Spleen (tissue), 11 donors: ENCODE measurements around the gene SPC24. TPM values are rescaled to one million over a fixed set of nuclear protein-coding genes. Genes with fewer than 3 reads are reported as not detected.
"Not testable (repeated sequence)": the region's sequence is repeated elsewhere in the genome, so short reads cannot be mapped to it uniquely, and the experiment has no call there.

Experiments used
- DNase-seq: peaks from one replicate; pipeline ENCODE4 v3.0.0-alpha.2; 2020
- H3K27ac ChIP-seq, 8 donors: fragments of 200-600 bp; sonication (generic) in 7 of 8; 1 replicate in 4 of 8; 2 replicates in 4 of 8; pipeline versions ENCODE4 v1.5.0 to v1.8.0; 2016 to 2021; ENCODE audit warnings: inconsistent platforms in 4 of 8, mild to moderate bottlenecking in 4 of 8, moderate library complexity in 1 of 8
- H3K27me3 ChIP-seq, 7 donors: fragments of 200-600 bp; sonication (generic) in 6 of 7; replicated peaks in 1 of 7; 1 replicate in 4 of 7; 2 replicates in 3 of 7; pipeline versions ENCODE4 v1.5.0 to v1.8.0; 2016 to 2021; ENCODE audit warnings: inconsistent platforms in 3 of 7, mild to moderate bottlenecking in 1 of 7
- H3K36me3 ChIP-seq, 6 donors: fragments of 200-600 bp; sonication (generic) in 5 of 6; 1 replicate in 4 of 6; 2 replicates in 2 of 6; pipeline versions ENCODE4 v1.5.0 to v1.8.0; 2016 to 2021; ENCODE audit warnings: inconsistent platforms in 2 of 6
- H3K4me1 ChIP-seq, 6 donors: fragments of 200-600 bp; sonication (generic) in 5 of 6; 1 replicate in 3 of 6; 2 replicates in 3 of 6; pipeline versions ENCODE4 v1.5.0 to v1.8.0; 2016 to 2021; ENCODE audit warnings: inconsistent platforms in 3 of 6
- H3K4me3 ChIP-seq, 8 donors: fragments of 200-600 bp; sonication (generic) in 7 of 8; 1 replicate in 4 of 8; 2 replicates in 4 of 8; pipeline versions ENCODE4 v1.5.0 to v1.8.0; 2016 to 2021; ENCODE audit warnings: inconsistent platforms in 4 of 8, mild to moderate bottlenecking in 4 of 8, moderate library complexity in 2 of 8
- H3K9me3 ChIP-seq, 8 donors: fragments of 200-600 bp; sonication (generic) in 7 of 8; 1 replicate in 4 of 8; 2 replicates in 4 of 8; pipeline versions ENCODE4 v1.5.0 to v1.8.0; 2016 to 2021; ENCODE audit warnings: inconsistent platforms in 4 of 8
- POLR2A ChIP-seq, 3 donors: fragments of 450-650 bp; IDR thresholded peaks; one replicate each; pipeline ENCODE4 v1.5.1; 2017; ENCODE audit warnings: antibody characterized with exemption in 3 of 3, mild to moderate bottlenecking in 1 of 3
- POLR2AphosphoS5 ChIP-seq, 3 donors: sonication (generic); formaldehyde crosslinking; IDR thresholded peaks; one replicate each; pipeline ENCODE4 v1.5.1; 2017; ENCODE audit warnings: antibody characterized with exemption in 3 of 3
- WGBS, 5 donors: extraction: QIAGEN DNeasy Blood & Tissue Kit in 3 of 5; methylation state at CpG; one replicate each; pipeline versions ENCODE4 v1.1.5 to v1.1.7; 2013 to 2018; 5-methylcytosine and 5-hydroxymethylcytosine counted together
- intact Hi-C: fragments of 100-400 bp; cut with DNase I; formaldehyde crosslinking; loops from one replicate; pipeline ENCODE4 v1.15.0; 2023; ENCODE audit warnings: low total_unique reads
- polyA plus RNA-seq, 3 donors: library from polyadenylated mRNA; stranded (reverse); fragments of 200-250 nt; gene quantifications; one replicate each; pipeline ENCODE4 v1.2.1, GENCODE V29; 2013
- total RNA-seq, 7 donors: library from RNA; depleted of rRNA in 3 of 7; stranded (reverse); fragments of >200 nt in 3 of 7; fragmentation: NEBNext Ultra II Directional in 4 of 7; extraction: Animal tissue kit (Norgen Biotek cat#: 25700) in 4 of 7; gene quantifications; one replicate each; pipeline versions ENCODE4 v1.1.0 to v1.2.1, GENCODE V29; 2016 to 2021
- TF ChIP-seq, protein P1 (sequence below), 11 experiments: fragments of 200-600 bp in 7 of 11; fragments of 450-650 bp in 4 of 11; sonication (generic) in 4 of 11; IDR thresholded peaks in 8 of 11; conservative IDR thresholded peaks in 3 of 11; 1 replicate in 7 of 11; 2 replicates in 4 of 11; pipeline versions ENCODE4 v1.4.0 to v1.8.0; 2016 to 2021; ENCODE audit warnings: antibody characterized with exemption in 11 of 11, inconsistent platforms in 4 of 11, mild to moderate bottlenecking in 1 of 11
- donor health status: healthy with polysubstance abuse.
- donor health status: DM: no; HTN: no; CAD: no; lungs with moderate emphysema.
- donor health status: DM: no; HTN: no; CAD: no.
- donor health status: Bipolar disorder and iron deficiency.
- donor health status: healthy.
- donor health status: DM: no; HTN: no; CAD: no.
- donor health status: DM: yes; HTN: yes; CAD: no.

Gene SPC24
- total and polyA plus RNA-seq, 10 donors: 1.7 to 9.7 (median 3.7) TPM

DNA sequence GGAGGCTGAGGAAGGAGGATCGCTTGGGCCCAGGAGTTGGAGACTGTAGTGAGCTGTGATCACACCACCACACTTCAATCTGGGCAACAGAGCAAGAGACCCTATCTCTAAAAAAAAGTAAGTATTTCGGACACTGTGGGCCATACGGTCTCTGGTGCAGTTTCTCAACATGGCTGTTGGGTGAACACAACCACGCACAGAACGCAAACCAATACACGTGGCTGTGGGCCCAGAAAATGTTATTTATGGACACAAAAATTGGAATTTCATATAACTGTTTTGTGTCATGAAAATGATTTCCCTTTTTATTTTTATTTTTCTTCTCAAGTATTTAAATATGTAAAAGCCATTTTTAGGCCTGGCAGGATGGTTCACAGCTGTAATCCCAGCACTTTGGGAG, 46.8 kb downstream of the SPC24 start:
- intact Hi-C loops: no loop called here
- no peak overlapping the region for H3K27ac ChIP-seq
- 88 to 100% (median 92%) methylated on average over 6 of the region's 6 CpGs for WGBS, 5 donors

DNA sequence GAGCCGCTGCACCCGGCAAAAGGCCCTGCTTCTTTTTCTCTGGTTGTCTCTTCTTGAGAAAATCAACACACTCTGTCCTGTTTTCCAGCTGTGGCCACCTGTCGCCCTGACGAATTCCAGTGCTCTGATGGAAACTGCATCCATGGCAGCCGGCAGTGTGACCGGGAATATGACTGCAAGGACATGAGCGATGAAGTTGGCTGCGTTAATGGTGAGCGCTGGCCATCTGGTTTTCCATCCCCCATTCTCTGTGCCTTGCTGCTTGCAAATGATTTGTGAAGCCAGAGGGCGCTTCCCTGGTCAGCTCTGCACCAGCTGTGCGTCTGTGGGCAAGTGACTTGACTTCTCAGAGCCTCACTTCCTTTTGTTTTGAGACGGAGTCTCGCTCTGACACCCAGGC, 49.1 kb downstream of the SPC24 start:
- Histone ChIP-seq H3K9me3 (no peaks in the 10 kb centered on the region), H3K4me1 (no peaks in the 10 kb centered on the region), H3K36me3 (peaks cover 0 to 100% (median 94%) of the 10 kb centered on the region in 6 donors), H3K4me3 (no peak overlapping the region), H3K27ac (no peak overlapping the region), H3K27me3 (no peaks in the 10 kb centered on the region)
- intact Hi-C loops: no loop called here
- no peak for TF ChIP-seq POLR2A (IDR thresholded peaks at IDR 0.05)
- TF ChIP-seq, protein P1, sequence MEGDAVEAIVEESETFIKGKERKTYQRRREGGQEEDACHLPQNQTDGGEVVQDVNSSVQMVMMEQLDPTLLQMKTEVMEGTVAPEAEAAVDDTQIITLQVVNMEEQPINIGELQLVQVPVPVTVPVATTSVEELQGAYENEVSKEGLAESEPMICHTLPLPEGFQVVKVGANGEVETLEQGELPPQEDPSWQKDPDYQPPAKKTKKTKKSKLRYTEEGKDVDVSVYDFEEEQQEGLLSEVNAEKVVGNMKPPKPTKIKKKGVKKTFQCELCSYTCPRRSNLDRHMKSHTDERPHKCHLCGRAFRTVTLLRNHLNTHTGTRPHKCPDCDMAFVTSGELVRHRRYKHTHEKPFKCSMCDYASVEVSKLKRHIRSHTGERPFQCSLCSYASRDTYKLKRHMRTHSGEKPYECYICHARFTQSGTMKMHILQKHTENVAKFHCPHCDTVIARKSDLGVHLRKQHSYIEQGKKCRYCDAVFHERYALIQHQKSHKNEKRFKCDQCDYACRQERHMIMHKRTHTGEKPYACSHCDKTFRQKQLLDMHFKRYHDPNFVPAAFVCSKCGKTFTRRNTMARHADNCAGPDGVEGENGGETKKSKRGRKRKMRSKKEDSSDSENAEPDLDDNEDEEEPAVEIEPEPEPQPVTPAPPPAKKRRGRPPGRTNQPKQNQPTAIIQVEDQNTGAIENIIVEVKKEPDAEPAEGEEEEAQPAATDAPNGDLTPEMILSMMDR (IDR thresholded peaks at IDR 0.05 in 8 of 11, conservative IDR thresholded peaks at IDR 0.05 in 3 of 11): no peak
- no peak for TF ChIP-seq POLR2AphosphoS5 (IDR thresholded peaks at IDR 0.05)
- DNase-seq: no peak
- WGBS, 5 donors: 90 to 93% (median 92%) methylated on average over 8 to 13 of the region's 13 CpGs

More for the DNA sequence above, 46.8 kb downstream of the SPC24 start:
- no peaks in the 10 kb centered on the region for H3K9me3 ChIP-seq
- no peak for DNase-seq
- TF ChIP-seq, protein P1 (IDR thresholded peaks at IDR 0.05 in 8 of 11, conservative IDR thresholded peaks at IDR 0.05 in 3 of 11): no peak
- TF ChIP-seq POLR2A (IDR thresholded peaks at IDR 0.05) (no peak), POLR2AphosphoS5 (IDR thresholded peaks at IDR 0.05) (no peak)
- H3K27me3 ChIP-seq: no peaks in the 10 kb centered on the region
- H3K36me3 ChIP-seq: peaks cover 3 to 100% (median 95%) of the 10 kb centered on the region in 6 donors
- no peaks in the 10 kb centered on the region for H3K4me1 ChIP-seq
- no peak overlapping the region for H3K4me3 ChIP-seq

DNA sequence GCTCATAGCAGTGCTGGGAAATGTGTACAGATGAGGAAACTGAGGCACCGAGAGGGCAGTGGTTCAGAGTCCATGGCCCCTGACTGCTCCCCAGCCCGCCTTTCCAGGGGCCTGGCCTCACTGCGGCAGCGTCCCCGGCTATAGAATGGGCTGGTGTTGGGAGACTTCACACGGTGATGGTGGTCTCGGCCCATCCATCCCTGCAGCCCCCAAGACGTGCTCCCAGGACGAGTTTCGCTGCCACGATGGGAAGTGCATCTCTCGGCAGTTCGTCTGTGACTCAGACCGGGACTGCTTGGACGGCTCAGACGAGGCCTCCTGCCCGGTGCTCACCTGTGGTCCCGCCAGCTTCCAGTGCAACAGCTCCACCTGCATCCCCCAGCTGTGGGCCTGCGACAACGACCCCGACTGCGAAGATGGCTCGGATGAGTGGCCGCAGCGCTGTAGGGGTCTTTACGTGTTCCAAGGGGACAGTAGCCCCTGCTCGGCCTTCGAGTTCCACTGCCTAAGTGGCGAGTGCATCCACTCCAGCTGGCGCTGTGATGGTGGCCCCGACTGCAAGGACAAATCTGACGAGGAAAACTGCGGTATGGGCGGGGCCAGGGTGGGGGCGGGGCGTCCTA, 50.5 kb downstream of the SPC24 start:
- peaks cover 0 to 4% (median 1%) of the 10 kb centered on the region in 6 donors for H3K4me1 ChIP-seq
- peaks cover 0 to 100% (median 92%) of the 10 kb centered on the region in 6 donors for H3K36me3 ChIP-seq
- 89 to 95% (median 94%) methylated on average over 24 to 36 of the region's 36 CpGs for WGBS, 5 donors
- H3K9me3 ChIP-seq: no peaks in the 10 kb centered on the region
- intact Hi-C loops: no loop called here
- no peaks in the 10 kb centered on the region for H3K27me3 ChIP-seq
- no peak for DNase-seq
- no peak overlapping the region for H3K4me3 ChIP-seq
- no peak overlapping the region for H3K27ac ChIP-seq
- TF ChIP-seq POLR2A (IDR thresholded peaks at IDR 0.05): no peak
- peak in 1 of 3 donors; percentile 61 for TF ChIP-seq POLR2AphosphoS5 (IDR thresholded peaks at IDR 0.05)

DNA sequence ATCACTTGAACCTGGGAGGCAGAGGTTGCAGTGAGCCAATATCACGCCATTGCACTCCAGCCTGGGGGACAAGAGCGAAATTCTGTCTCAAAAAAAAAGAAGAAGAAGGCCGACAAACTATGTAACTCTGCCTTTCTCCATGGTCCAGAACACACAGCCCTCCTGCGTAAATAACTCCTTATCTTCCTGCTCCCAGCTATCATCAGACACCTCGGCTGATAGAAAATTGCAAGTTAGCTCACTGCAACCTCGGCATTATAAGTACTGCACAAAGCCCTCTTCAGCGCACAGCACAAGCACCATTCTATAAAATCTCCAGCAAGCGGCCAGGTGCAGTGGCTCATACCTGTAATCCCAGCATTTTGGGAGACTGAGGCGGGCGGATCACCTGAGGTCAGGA, 51.9 kb downstream of the SPC24 start:
- Histone ChIP-seq H3K4me1 (peaks cover 0 to 10% (median 4%) of the 10 kb centered on the region in 6 donors), H3K36me3 (peaks cover 0 to 93% (median 77%) of the 10 kb centered on the region in 6 donors)
- H3K4me3 ChIP-seq, H3K27ac ChIP-seq, H3K27me3 ChIP-seq, H3K9me3 ChIP-seq, intact Hi-C loops, DNase-seq: not testable (repeated sequence)
- WGBS, 5 donors: 93 to 98% (median 93%) methylated on average over 10 of the region's 10 CpGs

DNA sequence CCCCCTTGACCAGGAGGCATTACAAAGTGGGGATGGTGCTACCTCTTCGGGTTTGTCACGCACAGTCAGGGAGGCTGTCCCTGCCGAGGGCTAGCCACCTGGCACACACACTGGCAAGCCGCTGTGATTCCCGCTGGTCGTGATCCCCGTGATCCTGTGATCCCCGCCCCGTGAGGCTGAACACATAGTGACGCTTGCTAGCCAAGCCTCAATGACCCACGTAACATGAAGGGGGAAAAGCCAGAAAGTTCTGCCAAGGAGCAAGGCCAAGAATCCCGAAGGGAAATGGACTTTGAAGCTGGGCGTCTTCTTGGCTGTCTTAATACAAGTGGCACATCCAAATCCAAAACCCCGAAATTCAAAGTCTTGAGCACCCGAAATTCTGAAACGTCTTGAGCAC, 52.6 kb downstream of the SPC24 start:
- Histone ChIP-seq H3K36me3 (peaks cover 0 to 85% (median 71%) of the 10 kb centered on the region in 6 donors), H3K27me3 (no peaks in the 10 kb centered on the region), H3K4me3 (no peak overlapping the region), H3K9me3 (peaks cover 0 to 15% (median 6%) of the 10 kb centered on the region in 8 donors), H3K27ac (no peak overlapping the region), H3K4me1 (peaks cover 0 to 15% (median 4%) of the 10 kb centered on the region in 6 donors)
- DNase-seq: no peak
- intact Hi-C loops: no loop called here
- TF ChIP-seq POLR2AphosphoS5 (IDR thresholded peaks at IDR 0.05) (no peak), POLR2A (IDR thresholded peaks at IDR 0.05) (no peak)
- TF ChIP-seq, protein P1 (IDR thresholded peaks at IDR 0.05 in 8 of 11, conservative IDR thresholded peaks at IDR 0.05 in 3 of 11): no peak
- WGBS, 5 donors: 92 to 96% (median 94%) methylated on average over 14 to 16 of the region's 16 CpGs
